ENCODE measurements around the gene COL4A2. TPM values are rescaled to one million over a fixed set of nuclear protein-coding genes. Genes with fewer than 3 reads are reported as not detected.

Gene COL4A2
- total and polyA plus RNA-seq, 4 donors = 8.0 to 45.2 (median 40.3) TPM

- no peak for DNase-seq (ENCODE audit: low spot score)
- H3K27ac ChIP-seq (ENCODE audit: low read depth in 1 of 2, low read length in 2 of 2) = no peak overlapping the region
- 64% methylated on average over 21 of the region's 21 CpGs for whole genome bisulfite sequencing
- H3K9ac ChIP-seq (ENCODE audit: low read depth in 1 of 2, low read length in 2 of 2) = no peak overlapping the region
- H3K4me3 ChIP-seq (ENCODE audit: low read depth in 1 of 3, low read length in 3 of 3) = no peak overlapping the region
- no peaks in the 10 kb centered on the region for H3K36me3 ChIP-seq (ENCODE audit: control insufficient read depth in 4 of 4, insufficient read depth in 3 of 4, low read depth in 1 of 4, low read length in 3 of 4)
- peaks cover 0 to 3% (median 0%) of the 10 kb centered on the region in 4 donors for H3K4me1 ChIP-seq (ENCODE audit: control insufficient read depth in 4 of 4, insufficient read depth in 4 of 4, low read length in 3 of 4)
- TF ChIP-seq RXRA (IDR thresholded peaks at IDR 0.05) = no peak
- TF ChIP-seq NR2F2 (IDR thresholded peaks at IDR 0.05) = peak; percentile 23
- TF ChIP-seq JUND (IDR thresholded peaks at IDR 0.05) = no peak
- peaks cover 0 to 3% (median 0%) of the 10 kb centered on the region in 4 donors for H3K27me3 ChIP-seq (ENCODE audit: control insufficient read depth in 4 of 4, insufficient read depth in 4 of 4, low read length in 3 of 4)
- H3K9me3 ChIP-seq (ENCODE audit: control insufficient read depth in 4 of 4, low read length in 3 of 4) = no peaks in the 10 kb centered on the region
These were observed 20.0 kb upstream of the COL4A2 start for GRCh38 chr13:110286833-110287819.

GRCh38 chr13:110289174-110289573 is 17.9 kb upstream of the COL4A2 start:
- no peaks in the 10 kb centered on the region for H3K36me3 ChIP-seq (ENCODE audit: control insufficient read depth in 4 of 4, insufficient read depth in 3 of 4, low read depth in 1 of 4, low read length in 3 of 4)
- peaks cover 0 to 8% (median 0%) of the 10 kb centered on the region in 4 donors for H3K4me1 ChIP-seq (ENCODE audit: control insufficient read depth in 4 of 4, insufficient read depth in 4 of 4, low read length in 3 of 4)
- H3K27me3 ChIP-seq (ENCODE audit: control insufficient read depth in 4 of 4, insufficient read depth in 4 of 4, low read length in 3 of 4) = peaks cover 0 to 3% (median 0%) of the 10 kb centered on the region in 4 donors
- no peak for DNase-seq (ENCODE audit: low spot score)
- H3K4me3 ChIP-seq (ENCODE audit: low read depth in 1 of 3, low read length in 3 of 3) = no peak overlapping the region
- TF ChIP-seq JUND (IDR thresholded peaks at IDR 0.05) (no peak), SP1 (IDR thresholded peaks at IDR 0.05) (no peak), TAF1 (conservative IDR thresholded peaks at IDR 0.05) (no peak), HNF4G (IDR thresholded peaks at IDR 0.05) (no peak), FOXA2 (IDR thresholded peaks at IDR 0.05) (no peak), GABPA (IDR thresholded peaks at IDR 0.05 in 1 of 2, conservative IDR thresholded peaks at IDR 0.05 in 1 of 2) (no peak), EGR1 (IDR thresholded peaks at IDR 0.05; ENCODE audit: low read depth in 2 of 2) (no peak), HNF4A (conservative IDR thresholded peaks at IDR 0.05) (no peak), YY1 (IDR thresholded peaks at IDR 0.05) (no peak), MAX (IDR thresholded peaks at IDR 0.05) (no peak), NR2F2 (IDR thresholded peaks at IDR 0.05) (no peak), RXRA (IDR thresholded peaks at IDR 0.05) (no peak), FOXA1 (IDR thresholded peaks at IDR 0.05) (no peak)
- TF ChIP-seq, protein P1, sequence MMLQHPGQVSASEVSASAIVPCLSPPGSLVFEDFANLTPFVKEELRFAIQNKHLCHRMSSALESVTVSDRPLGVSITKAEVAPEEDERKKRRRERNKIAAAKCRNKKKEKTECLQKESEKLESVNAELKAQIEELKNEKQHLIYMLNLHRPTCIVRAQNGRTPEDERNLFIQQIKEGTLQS (IDR thresholded peaks at IDR 0.05) = no peak
- TF ChIP-seq, protein P2, sequence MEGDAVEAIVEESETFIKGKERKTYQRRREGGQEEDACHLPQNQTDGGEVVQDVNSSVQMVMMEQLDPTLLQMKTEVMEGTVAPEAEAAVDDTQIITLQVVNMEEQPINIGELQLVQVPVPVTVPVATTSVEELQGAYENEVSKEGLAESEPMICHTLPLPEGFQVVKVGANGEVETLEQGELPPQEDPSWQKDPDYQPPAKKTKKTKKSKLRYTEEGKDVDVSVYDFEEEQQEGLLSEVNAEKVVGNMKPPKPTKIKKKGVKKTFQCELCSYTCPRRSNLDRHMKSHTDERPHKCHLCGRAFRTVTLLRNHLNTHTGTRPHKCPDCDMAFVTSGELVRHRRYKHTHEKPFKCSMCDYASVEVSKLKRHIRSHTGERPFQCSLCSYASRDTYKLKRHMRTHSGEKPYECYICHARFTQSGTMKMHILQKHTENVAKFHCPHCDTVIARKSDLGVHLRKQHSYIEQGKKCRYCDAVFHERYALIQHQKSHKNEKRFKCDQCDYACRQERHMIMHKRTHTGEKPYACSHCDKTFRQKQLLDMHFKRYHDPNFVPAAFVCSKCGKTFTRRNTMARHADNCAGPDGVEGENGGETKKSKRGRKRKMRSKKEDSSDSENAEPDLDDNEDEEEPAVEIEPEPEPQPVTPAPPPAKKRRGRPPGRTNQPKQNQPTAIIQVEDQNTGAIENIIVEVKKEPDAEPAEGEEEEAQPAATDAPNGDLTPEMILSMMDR (IDR thresholded peaks at IDR 0.05; ENCODE audit: low read depth, low read length, missing input control) = no peak
- no peak overlapping the region for H3K9ac ChIP-seq (ENCODE audit: low read depth in 1 of 2, low read length in 2 of 2)
- 84% methylated on average over 9 of the region's 9 CpGs for WGBS
- H3K9me3 ChIP-seq (ENCODE audit: control insufficient read depth in 4 of 4, low read length in 3 of 4) = no peaks in the 10 kb centered on the region
- H3K27ac ChIP-seq (ENCODE audit: low read depth in 1 of 2, low read length in 2 of 2) = no peak overlapping the region

DNA sequence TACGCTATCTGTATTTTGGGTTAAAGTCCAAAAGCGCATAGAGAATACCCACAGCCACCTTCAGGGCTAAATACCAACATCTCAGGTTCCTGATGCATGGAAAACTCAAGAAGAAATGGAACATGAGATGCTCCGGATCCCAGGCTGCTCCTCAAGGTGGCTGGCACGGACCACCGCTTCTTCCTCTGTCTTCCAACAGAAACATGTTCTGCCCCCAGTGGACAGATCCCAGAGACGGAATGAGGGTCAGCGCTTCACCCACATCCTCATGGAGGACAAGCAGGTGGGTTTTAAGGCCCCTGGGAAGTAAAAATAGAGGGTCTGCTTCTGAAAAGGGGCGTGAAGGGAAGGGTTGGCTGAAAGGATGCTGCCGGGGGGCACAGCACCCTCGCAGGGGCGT is 17.4 kb upstream of the COL4A2 start:
- no peak overlapping the region for H3K9ac ChIP-seq (ENCODE audit: low read depth in 1 of 2, low read length in 2 of 2)
- no peak overlapping the region for H3K4me3 ChIP-seq (ENCODE audit: low read depth in 1 of 3, low read length in 3 of 3)
- H3K27ac ChIP-seq (ENCODE audit: low read depth in 1 of 2, low read length in 2 of 2) = no peak overlapping the region
- 84% methylated on average over 11 of the region's 11 CpGs for WGBS
- no peak for DNase-seq (ENCODE audit: low spot score)
- H3K27me3 ChIP-seq (ENCODE audit: control insufficient read depth in 4 of 4, insufficient read depth in 4 of 4, low read length in 3 of 4) = peaks cover 0 to 3% (median 0%) of the 10 kb centered on the region in 4 donors
- no peaks in the 10 kb centered on the region for H3K9me3 ChIP-seq (ENCODE audit: control insufficient read depth in 4 of 4, low read length in 3 of 4)
- peaks cover 0 to 8% (median 0%) of the 10 kb centered on the region in 4 donors for H3K4me1 ChIP-seq (ENCODE audit: control insufficient read depth in 4 of 4, insufficient read depth in 4 of 4, low read length in 3 of 4)
- H3K36me3 ChIP-seq (ENCODE audit: control insufficient read depth in 4 of 4, insufficient read depth in 3 of 4, low read depth in 1 of 4, low read length in 3 of 4) = no peaks in the 10 kb centered on the region
- no peak for TF ChIP-seq HNF4A (conservative IDR thresholded peaks at IDR 0.05)
- no peak for TF ChIP-seq YY1 (IDR thresholded peaks at IDR 0.05)
- TF ChIP-seq, protein P2 (IDR thresholded peaks at IDR 0.05; ENCODE audit: low read depth, low read length, missing input control) = no peak
- no peak for TF ChIP-seq TAF1 (conservative IDR thresholded peaks at IDR 0.05)
- no peak for TF ChIP-seq REST (IDR thresholded peaks at IDR 0.05)
- no peak for TF ChIP-seq SP1 (IDR thresholded peaks at IDR 0.05)
- no peak for TF ChIP-seq FOXA2 (IDR thresholded peaks at IDR 0.05)
- TF ChIP-seq JUND (IDR thresholded peaks at IDR 0.05) = no peak
- no peak for TF ChIP-seq RXRA (IDR thresholded peaks at IDR 0.05)
- TF ChIP-seq EGR1 (IDR thresholded peaks at IDR 0.05; ENCODE audit: low read depth in 2 of 2) = no peak
- TF ChIP-seq GABPA (IDR thresholded peaks at IDR 0.05 in 1 of 2, conservative IDR thresholded peaks at IDR 0.05 in 1 of 2) = no peak
- no peak for TF ChIP-seq NR2F2 (IDR thresholded peaks at IDR 0.05)
- no peak for TF ChIP-seq FOXA1 (IDR thresholded peaks at IDR 0.05)
- no peak for TF ChIP-seq HNF4G (IDR thresholded peaks at IDR 0.05)

Measured in liver (tissue), 9 donors.